GM19099 (cell line): ENCODE results near the gene TNRC6A.

ENCODE experiments used
- POLR2A ChIP-seq: IDR thresholded peaks from 3 replicates; pipeline ENCODE4 v1.6.1; 2011; ENCODE audit warnings: low read depth; ENCODE audit not compliant: insufficient read length; ENCODE audit errors: extremely low read depth

The TNRC6A gene

GRCh38 chr16:24773771-24774427, 44.4 kb downstream of the TNRC6A start:
- TF ChIP-seq POLR2A, result no peak

GRCh38 chr16:24774510-24774909, 45.1 kb downstream of the TNRC6A start:
- no peak for TF ChIP-seq POLR2A

GRCh38 chr16:24775455-24775854, 46.0 kb downstream of the TNRC6A start:
- TF ChIP-seq POLR2A, result no peak

- TF ChIP-seq POLR2A, result no peak
These were observed 47.2 kb downstream of the TNRC6A start for GRCh38 chr16:24776501-24777220.

GRCh38 chr16:24778671-24779070, 49.2 kb downstream of the TNRC6A start:
- no peak for TF ChIP-seq POLR2A

- TF ChIP-seq POLR2A, result no peak
These were observed 51.8 kb downstream of the TNRC6A start for GRCh38 chr16:24781256-24781655.

- no peak for TF ChIP-seq POLR2A
These were observed 54.7 kb downstream of the TNRC6A start for GRCh38 chr16:24784121-24784520.

- TF ChIP-seq POLR2A, result no peak
These were observed 60.4 kb downstream of the TNRC6A start for GRCh38 chr16:24789881-24790280.

- TF ChIP-seq POLR2A, result no peak
These were observed 71.1 kb downstream of the TNRC6A start for GRCh38 chr16:24800586-24800985.

- TF ChIP-seq POLR2A, result no peak
These were observed 72.4 kb downstream of the TNRC6A start for GRCh38 chr16:24801761-24802302.

GRCh38 chr16:24805484-24805883, 76.0 kb downstream of the TNRC6A start:
- TF ChIP-seq POLR2A, result no peak

GRCh38 chr16:24807301-24807700, 77.8 kb downstream of the TNRC6A start:
- no peak for TF ChIP-seq POLR2A

GRCh38 chr16:24810951-24811843, 81.7 kb downstream of the TNRC6A start:
- no peak for TF ChIP-seq POLR2A

GRCh38 chr16:24815021-24815420, 85.6 kb downstream of the TNRC6A start:
- no peak for TF ChIP-seq POLR2A

- TF ChIP-seq POLR2A, result no peak
These were observed 87.2 kb downstream of the TNRC6A start for GRCh38 chr16:24816688-24817087.
